ENCODE data around the gene CDH5.
"Not testable (repeated sequence)": the region's sequence is repeated elsewhere in the genome, so short reads cannot be mapped to it uniquely, and the experiment has no call there.

CDH5 gene

GRCh38 chr16:66440970-66441369, 74.5 kb downstream of the CDH5 start:
- no peak for DNase-seq

- no peak for DNase-seq
Observed at GRCh38 chr16:66441586-66442375, 75.3 kb downstream of the CDH5 start.

GRCh38 chr16:66442502-66443268, 76.2 kb downstream of the CDH5 start:
- no peak for DNase-seq

GRCh38 chr16:66443269-66443652, 76.8 kb downstream of the CDH5 start:
- no peak for DNase-seq

GRCh38 chr16:66444049-66444481, 77.6 kb downstream of the CDH5 start:
- DNase-seq: no peak

GRCh38 chr16:66446737-66447136, 80.2 kb downstream of the CDH5 start:
- no peak for DNase-seq

- no peak for DNase-seq
Observed at GRCh38 chr16:66447491-66447890, 81.0 kb downstream of the CDH5 start.

GRCh38 chr16:66451548-66451947, 85.1 kb downstream of the CDH5 start:
- DNase-seq: no peak

GRCh38 chr16:66453230-66453629, 86.7 kb downstream of the CDH5 start:
- not testable (repeated sequence) for DNase-seq
